CD4-positive, alpha-beta T cell (primary cell): ENCODE measurements around the gene BGN. TPM values are rescaled to one million over a fixed set of nuclear protein-coding genes. Genes with fewer than 3 reads are reported as not detected.

Experiments
- ATAC-seq: fragments of 200-7000 bp; cut with Tn5 transposase; one replicate; pipeline ENCODE4 v1.10.0; 2022; ENCODE audit warnings: mild to moderate bottlenecking; ENCODE audit not compliant: poor library complexity
- CTCF ChIA-PET: fragments of 350-600 bp; sonication (Branson Sonifier 250); formaldehyde crosslinking; loops from one replicate; lab custom pipeline; 2021; ENCODE audit warnings: antibody characterized with exemption, inconsistent platforms; lab: Charles Lee
- POLR2A ChIA-PET: fragments of 350-600 bp; sonication (Branson Sonifier 250); formaldehyde crosslinking; loops from one replicate; lab custom pipeline; 2021; ENCODE audit warnings: antibody characterized with exemption, inconsistent platforms; lab: Charles Lee
- DNase-seq, 14 experiments: peaks; one replicate each; pipeline ENCODE4 v3.0.0-alpha.2; 2013 to 2020; ENCODE audit warnings: mixed read lengths in 2 of 14
- H3K27ac ChIP-seq, 2 donors: one replicate each; pipeline versions ENCODE4 v1.5.1 to v1.7.0; 2013; ENCODE audit warnings: low read length in 2 of 2, low read depth in 1 of 2, mild to moderate bottlenecking in 1 of 2
- H3K27me3 ChIP-seq, 2 experiments: 1 replicate in 1 of 2; 2 replicates in 1 of 2; pipeline versions ENCODE4 v1.6.1 to v1.7.0; 2013; ENCODE audit warnings: low read length in 2 of 2, control low read depth in 1 of 2, mild to moderate bottlenecking in 1 of 2, moderate library complexity in 1 of 2; ENCODE audit not compliant: insufficient read depth in 2 of 2, control insufficient read depth in 1 of 2
- H3K36me3 ChIP-seq: one replicate; pipeline ENCODE4 v1.6.1; 2013; ENCODE audit warnings: low read length, control low read depth; ENCODE audit not compliant: insufficient read depth
- H3K4me1 ChIP-seq: one replicate; pipeline ENCODE4 v1.6.1; 2013; ENCODE audit warnings: low read length, control low read depth; ENCODE audit not compliant: insufficient read depth
- H3K4me3 ChIP-seq: one replicate; pipeline ENCODE4 v1.5.1; 2013; ENCODE audit warnings: mild to moderate bottlenecking, low read length, moderate library complexity
- H3K9me3 ChIP-seq, 2 experiments: 1 replicate in 1 of 2; 2 replicates in 1 of 2; pipeline versions ENCODE4 v1.6.1 to v1.7.0; 2013; ENCODE audit warnings: low read length in 2 of 2, mild to moderate bottlenecking in 2 of 2, control low read depth in 1 of 2, moderate library complexity in 1 of 2; ENCODE audit not compliant: control insufficient read depth in 1 of 2, insufficient read depth in 1 of 2
- H3K27ac Mint-ChIP-seq: one replicate; pipeline ENCODE4 v1.8.0; 2020; ENCODE audit warnings: mixed read lengths
- H3K27me3 Mint-ChIP-seq: one replicate; pipeline ENCODE4 v1.8.0; 2021; ENCODE audit warnings: mixed read lengths
- H3K36me3 Mint-ChIP-seq: one replicate; pipeline ENCODE4 v1.8.0; 2021; ENCODE audit warnings: low read depth, mixed read lengths
- H3K4me1 Mint-ChIP-seq: one replicate; pipeline ENCODE4 v1.8.0; 2021; ENCODE audit warnings: low read depth, mixed read lengths
- H3K4me3 Mint-ChIP-seq: one replicate; pipeline ENCODE4 v1.8.0; 2020; ENCODE audit warnings: mild to moderate bottlenecking, mixed read lengths
- H3K9me3 Mint-ChIP-seq: one replicate; pipeline ENCODE4 v1.8.0; 2020; ENCODE audit warnings: mixed read lengths
- CTCF ChIP-seq: fragments of 200-600 bp; IDR thresholded peaks from one replicate; pipeline ENCODE4 v1.8.0; 2022; ENCODE audit warnings: antibody characterized with exemption, mild to moderate bottlenecking
- intact Hi-C, 2 experiments: fragments of 100-400 bp; cut with DNase I in 1 of 2; cut with micrococcal nuclease in 1 of 2; formaldehyde crosslinking; loops; one replicate each; pipeline versions ENCODE4 v1.15.1 to v1.9.0; 2023 to 2025; cut with DNase I, micrococcal nuclease
- total RNA-seq, 174 experiments: library from RNA in 2 of 174; stranded (reverse) in 2 of 174; gene quantifications; one replicate each; pipeline ENCODE4 v1.2.3 and lab custom pipeline; 2021 to 2026

Gene BGN
- total RNA-seq, 2 experiments from 2014 or later: not detected

- no peak for DNase-seq
- ChIA-PET POLR2A (no interaction called here), CTCF (no interaction called here)
- Histone ChIP-seq H3K27ac (no peak overlapping the region), H3K36me3 (no peaks in the 10 kb centered on the region), H3K9me3 (no peaks in the 10 kb centered on the region), H3K4me3 (no peak overlapping the region), H3K27me3 (no peaks in the 10 kb centered on the region), H3K4me1 (no peaks in the 10 kb centered on the region)
- no peaks in the 10 kb centered on the region for H3K36me3 Mint-ChIP-seq
- TF ChIP-seq CTCF: no peak
- no peak for ATAC-seq
- intact Hi-C loops: no loop called here
- H3K27me3 Mint-ChIP-seq: peaks cover 3% of the 10 kb centered on the region
- no peak overlapping the region for H3K27ac Mint-ChIP-seq
- H3K4me3 Mint-ChIP-seq: no peak overlapping the region
- no peaks in the 10 kb centered on the region for H3K9me3 Mint-ChIP-seq
- H3K4me1 Mint-ChIP-seq: no peaks in the 10 kb centered on the region
Observed at GRCh38 chrX:153527208-153527607, 32.4 kb downstream of the BGN start.

- no peak for DNase-seq
- no peaks in the 10 kb centered on the region for H3K9me3 ChIP-seq
- H3K4me1 ChIP-seq: no peaks in the 10 kb centered on the region
- Mint-ChIP-seq H3K36me3 (no peaks in the 10 kb centered on the region), H3K9me3 (no peaks in the 10 kb centered on the region), H3K27me3 (peaks cover 3% of the 10 kb centered on the region), H3K27ac (no peak overlapping the region), H3K4me3 (no peak overlapping the region), H3K4me1 (no peaks in the 10 kb centered on the region)
- no peak for ATAC-seq
- no peak overlapping the region for H3K27ac ChIP-seq
- TF ChIP-seq CTCF: no peak
- ChIA-PET POLR2A (no interaction called here), CTCF (no interaction called here)
- no peaks in the 10 kb centered on the region for H3K27me3 ChIP-seq
- intact Hi-C loops: no loop called here
- no peak overlapping the region for H3K4me3 ChIP-seq
- no peaks in the 10 kb centered on the region for H3K36me3 ChIP-seq
Observed at GRCh38 chrX:153530411-153531129, 35.8 kb downstream of the BGN start.

GRCh38 chrX:153533091-153533490 lies 38.3 kb downstream of the BGN start:
- no peak overlapping the region for H3K4me3 ChIP-seq
- H3K4me1 Mint-ChIP-seq: no peaks in the 10 kb centered on the region
- no peaks in the 10 kb centered on the region for H3K27me3 ChIP-seq
- H3K36me3 ChIP-seq: no peaks in the 10 kb centered on the region
- DNase-seq (no peak), ATAC-seq (no peak)
- no peaks in the 10 kb centered on the region for H3K36me3 Mint-ChIP-seq
- H3K9me3 Mint-ChIP-seq: no peaks in the 10 kb centered on the region
- H3K9me3 ChIP-seq: no peaks in the 10 kb centered on the region
- POLR2A ChIA-PET: no interaction called here
- H3K27me3 Mint-ChIP-seq: peaks cover 2% of the 10 kb centered on the region
- no peak overlapping the region for H3K27ac Mint-ChIP-seq
- H3K4me3 Mint-ChIP-seq: no peak overlapping the region
- CTCF ChIA-PET: no interaction called here
- no peak for TF ChIP-seq CTCF
- intact Hi-C loops: no loop called here
- H3K4me1 ChIP-seq: no peaks in the 10 kb centered on the region
- H3K27ac ChIP-seq: no peak overlapping the region
